Esophagus muscularis mucosa (tissue), 3 donors: ENCODE measurements around the gene CTXND2.
"Not testable (repeated sequence)": the region's sequence is repeated elsewhere in the genome, so short reads cannot be mapped to it uniquely, and the experiment has no call there.

Experiments used
- EP300 ChIP-seq: sonication (generic); formaldehyde crosslinking; IDR thresholded peaks from one replicate; pipeline ENCODE4 v1.6.1; 2017; ENCODE audit warnings: antibody characterized with exemption
- POLR2AphosphoS5 ChIP-seq, 2 donors: sonication (generic); formaldehyde crosslinking; IDR thresholded peaks; one replicate each; pipeline ENCODE4 v1.6.1; 2017; ENCODE audit warnings: antibody characterized with exemption in 2 of 2

DNA sequence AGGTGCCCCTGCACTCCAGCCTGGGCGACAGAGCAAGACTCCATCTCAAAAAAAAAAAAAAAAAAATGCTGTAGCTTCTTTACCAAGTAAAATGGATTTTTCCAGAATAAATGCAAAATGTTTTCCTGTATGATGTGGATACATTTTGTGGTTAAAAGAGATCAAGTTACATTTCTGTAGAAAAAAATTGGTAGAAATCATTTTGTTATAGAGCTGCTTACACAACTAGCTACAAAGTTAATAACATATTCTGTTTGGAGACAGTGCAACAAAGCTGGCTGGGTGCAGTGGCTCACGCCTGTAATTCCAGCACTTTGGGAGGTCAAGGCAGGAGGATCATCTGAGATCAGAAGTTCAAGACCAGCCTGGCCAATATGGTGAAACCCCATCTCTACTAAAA, 8.0 kb upstream of the CTXND2 start:
- not testable (repeated sequence) for TF ChIP-seq EP300; POLR2AphosphoS5 (IDR thresholded peaks at IDR 0.05)
